T-helper 17 cell (primary cell): ENCODE results near the gene SLC25A22. TPM values are rescaled to one million over a fixed set of nuclear protein-coding genes. Genes with fewer than 3 reads are reported as not detected.

Source experiments
- ATAC-seq: fragments of 150-1000 bp; cut with Tn5 transposase; 2 replicates; pipeline ENCODE4 v1.10.0; 2021; ENCODE audit warnings: mild to moderate bottlenecking, moderate library complexity
- DNase-seq, 3 donors: peaks; one replicate each; pipeline versions ENCODE4 v3.0.0 to v3.0.0-alpha.2; 2020 to 2021
- H3K9me3 ChIP-seq: one replicate; pipeline ENCODE4 v1.7.0; 2013; ENCODE audit warnings: low read length, mild to moderate bottlenecking; ENCODE audit not compliant: control insufficient read depth, poor library complexity, severe bottlenecking
- H3K27ac Mint-ChIP-seq: one replicate; pipeline ENCODE4 v1.8.0; 2022; ENCODE audit warnings: mild to moderate bottlenecking, moderate library complexity, mixed read lengths
- H3K27me3 Mint-ChIP-seq: one replicate; pipeline ENCODE4 v1.8.0; 2022; ENCODE audit warnings: mixed read lengths
- H3K36me3 Mint-ChIP-seq: one replicate; pipeline ENCODE4 v1.8.0; 2022; ENCODE audit warnings: low read depth, mixed read lengths
- H3K4me1 Mint-ChIP-seq: one replicate; pipeline ENCODE4 v1.8.0; 2022; ENCODE audit warnings: mild to moderate bottlenecking, mixed read lengths
- H3K4me3 Mint-ChIP-seq: one replicate; pipeline ENCODE4 v1.8.0; 2022; ENCODE audit warnings: mild to moderate bottlenecking, moderate library complexity, mixed read lengths
- total RNA-seq, 4 donors: library from RNA in 2 of 4; stranded (reverse) in 2 of 4; gene quantifications; one replicate each; pipeline ENCODE4 v1.2.3 and lab custom pipeline; 2022 to 2026

Gene SLC25A22
- total RNA-seq, 2 donors from 2014 or later: 16.4 to 20.3 TPM

DNA sequence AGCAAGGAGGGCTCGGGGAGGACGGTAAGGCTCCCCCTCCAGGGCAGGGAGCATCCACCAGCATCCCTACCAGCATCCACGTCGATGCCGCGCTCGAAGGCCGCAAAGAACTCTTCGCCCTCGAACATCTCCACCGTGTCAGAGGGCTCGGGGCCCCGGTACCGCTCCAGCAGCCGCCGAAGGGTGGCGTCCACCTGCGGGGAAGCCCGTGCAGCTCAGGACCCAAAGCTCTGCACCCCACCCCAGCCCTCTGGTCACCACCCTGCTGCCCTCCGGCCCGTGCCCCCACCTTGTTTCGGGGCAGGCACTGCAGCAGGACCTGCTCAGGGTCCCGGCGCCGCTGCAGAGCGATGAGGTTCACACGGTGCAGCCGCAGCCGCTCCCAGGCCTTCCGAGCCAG lies 2.4 kb upstream of the SLC25A22 start:
- no peaks in the 10 kb centered on the region for H3K27me3 Mint-ChIP-seq
- H3K36me3 Mint-ChIP-seq: no peaks in the 10 kb centered on the region
- no peaks in the 10 kb centered on the region for H3K9me3 ChIP-seq
- DNase-seq (no peak), ATAC-seq (no peak)
- H3K4me3 Mint-ChIP-seq: no peak overlapping the region
- peaks cover 11% of the 10 kb centered on the region for H3K4me1 Mint-ChIP-seq
- H3K27ac Mint-ChIP-seq: no peak overlapping the region

GRCh38 chr11:799641-800316 lies 1.7 kb upstream of the SLC25A22 start:
- no peaks in the 10 kb centered on the region for H3K9me3 ChIP-seq
- Mint-ChIP-seq H3K4me3 (no peak overlapping the region), H3K4me1 (peaks cover 10% of the 10 kb centered on the region), H3K27me3 (no peaks in the 10 kb centered on the region), H3K36me3 (no peaks in the 10 kb centered on the region), H3K27ac (no peak overlapping the region)
- ATAC-seq (no peak), DNase-seq (no peak)

GRCh38 chr11:797296-798092 lies 587 bp downstream of the SLC25A22 start:
- peak; percentile 56 to 81 (median 64) for DNase-seq
- ATAC-seq: peak; percentile 67
- H3K4me3 Mint-ChIP-seq: peak overlapping the region; percentile 96
- H3K27me3 Mint-ChIP-seq: no peaks in the 10 kb centered on the region
- peaks cover 10% of the 10 kb centered on the region for H3K4me1 Mint-ChIP-seq
- no peaks in the 10 kb centered on the region for H3K36me3 Mint-ChIP-seq
- no peaks in the 10 kb centered on the region for H3K9me3 ChIP-seq
- H3K27ac Mint-ChIP-seq: peak overlapping the region; percentile 81

DNA sequence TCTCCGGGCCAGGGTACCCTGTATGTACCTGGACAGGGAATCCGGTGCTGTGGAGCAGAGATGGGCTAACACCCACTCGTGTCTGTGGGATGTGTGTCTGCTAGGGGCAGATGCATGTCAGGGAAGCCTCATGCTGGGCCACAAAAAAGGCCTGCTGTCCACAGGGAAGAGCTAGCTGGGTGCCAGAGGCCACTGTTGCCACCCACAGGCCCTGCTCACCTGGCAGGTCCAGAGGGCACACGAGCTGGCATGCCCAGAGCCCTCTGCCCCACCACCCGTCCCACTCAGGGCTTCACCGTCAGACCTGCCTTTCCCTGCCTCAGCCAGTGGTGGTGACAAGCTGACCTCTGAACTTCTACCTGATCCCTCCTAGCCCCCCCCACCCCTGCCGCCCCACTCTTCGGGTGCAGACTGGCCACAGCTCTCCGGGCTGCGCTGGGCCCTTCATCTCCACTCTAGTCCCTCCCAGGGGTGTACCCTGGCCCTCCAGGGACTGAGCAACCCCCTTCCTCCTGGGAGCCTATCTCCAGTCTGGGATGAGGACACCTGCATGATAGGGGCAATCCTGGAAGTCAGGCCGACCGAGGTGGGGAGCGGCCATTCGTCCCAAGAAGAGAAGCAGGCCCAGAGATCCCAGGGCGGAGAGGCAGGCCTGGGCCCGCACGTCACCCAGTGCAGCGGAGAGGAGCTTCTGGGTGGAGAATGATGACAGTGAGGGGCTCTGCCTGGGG lies 1.4 kb downstream of the SLC25A22 start:
- DNase-seq: no peak
- H3K27me3 Mint-ChIP-seq: no peaks in the 10 kb centered on the region
- peak overlapping the region; percentile 96 for H3K4me3 Mint-ChIP-seq
- no peaks in the 10 kb centered on the region for H3K36me3 Mint-ChIP-seq
- peak overlapping the region; percentile 81 for H3K27ac Mint-ChIP-seq
- H3K4me1 Mint-ChIP-seq: peaks cover 10% of the 10 kb centered on the region
- no peaks in the 10 kb centered on the region for H3K9me3 ChIP-seq
- no peak for ATAC-seq

DNA sequence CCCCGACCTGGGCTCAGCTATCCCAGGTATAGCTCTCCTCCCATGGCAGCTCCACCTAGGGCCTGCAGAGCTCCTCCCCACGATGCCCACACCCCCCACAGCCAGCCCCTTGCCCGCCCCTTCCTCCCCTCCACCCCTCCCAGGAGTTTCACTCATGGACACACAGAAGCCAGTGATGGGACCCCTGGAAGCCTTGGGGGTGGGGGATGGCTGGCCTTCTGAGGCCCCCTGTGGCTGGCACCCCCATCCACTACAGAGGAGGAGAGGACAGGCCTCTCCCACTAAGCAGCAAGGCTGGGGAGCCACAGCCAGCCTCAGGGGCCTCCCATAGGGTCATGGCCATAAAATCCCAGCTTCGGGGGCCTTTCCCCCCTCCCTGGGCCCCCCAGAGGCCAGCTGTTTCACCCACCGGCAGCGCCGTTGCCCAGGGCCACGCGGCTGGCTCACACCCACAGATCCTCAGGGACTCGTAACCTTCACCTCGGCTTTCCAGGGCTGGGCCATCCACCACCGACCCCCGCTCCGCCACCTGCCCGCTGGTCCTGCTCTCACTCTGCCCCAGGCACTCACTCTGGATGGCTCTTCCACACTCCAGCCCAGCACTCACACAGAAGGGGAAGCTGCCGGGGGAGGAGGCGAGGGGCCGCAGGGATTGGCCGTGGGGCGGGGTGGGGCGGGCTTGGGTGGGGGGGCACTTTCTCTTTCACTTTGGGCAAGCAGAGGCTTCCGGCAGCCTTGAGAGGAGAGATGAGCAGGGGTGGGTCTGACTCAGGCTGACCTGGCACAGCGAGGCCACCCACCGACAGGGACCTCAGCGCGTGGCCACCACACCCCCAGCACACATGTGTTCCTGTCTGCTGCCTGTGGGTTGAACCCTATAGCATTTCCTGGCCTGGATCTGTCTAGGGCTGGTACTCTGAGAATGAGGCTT lies 2.2 kb downstream of the SLC25A22 start:
- Mint-ChIP-seq H3K27me3 (no peaks in the 10 kb centered on the region), H3K36me3 (no peaks in the 10 kb centered on the region), H3K27ac (peak overlapping the region; percentile 81)

DNA sequence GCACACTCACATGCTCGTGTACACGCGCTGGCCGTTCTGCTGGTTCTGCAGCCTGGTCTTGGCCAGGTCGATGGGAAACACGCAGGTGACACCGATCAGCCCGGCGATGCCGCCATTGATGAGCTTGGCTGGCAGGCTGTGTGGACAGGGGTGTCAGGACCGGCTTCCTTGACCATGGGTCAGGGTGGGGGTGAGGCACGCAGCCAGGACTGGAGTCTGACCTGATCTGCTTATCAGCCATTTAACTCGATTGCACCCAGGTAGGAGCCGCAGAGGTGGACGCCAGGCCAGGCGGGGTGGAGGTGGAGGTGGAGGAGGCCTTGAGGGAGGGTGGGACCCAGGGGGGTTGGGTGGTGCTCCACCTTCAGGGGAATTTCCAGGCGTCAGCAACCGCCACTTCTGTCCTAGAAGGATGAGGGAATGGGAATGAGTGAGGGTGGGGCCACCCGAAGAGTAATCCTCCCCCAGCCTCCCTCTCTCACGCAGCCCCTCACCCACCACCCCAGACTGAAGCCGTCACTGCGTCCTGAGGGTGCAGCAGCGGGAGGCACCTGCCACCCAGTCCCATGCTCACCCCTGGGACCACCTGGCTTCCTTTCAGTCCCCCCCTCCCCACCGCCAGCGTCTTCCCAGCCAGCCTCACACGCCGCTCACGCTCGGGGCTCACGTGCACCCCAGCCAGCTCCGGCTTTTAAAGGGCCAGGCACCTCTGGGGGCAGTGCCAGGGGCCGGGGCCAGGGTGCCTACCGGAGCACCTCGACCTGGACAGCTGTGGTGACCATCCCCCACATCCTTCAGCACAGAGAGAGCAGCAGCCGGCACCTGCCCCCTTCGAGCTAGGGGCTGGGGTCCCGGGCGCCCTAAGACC lies 3.1 kb downstream of the SLC25A22 start:
- Mint-ChIP-seq H3K27ac (no peak overlapping the region), H3K4me3 (peak overlapping the region; percentile 96), H3K36me3 (no peaks in the 10 kb centered on the region), H3K4me1 (peaks cover 10% of the 10 kb centered on the region), H3K27me3 (no peaks in the 10 kb centered on the region)
- ATAC-seq (no peak), DNase-seq (peak in 1 of 3 donors; percentile 11)
- H3K9me3 ChIP-seq: no peaks in the 10 kb centered on the region

More for the DNA sequence above, 2.2 kb downstream of the SLC25A22 start:
- peak; percentile 50 for ATAC-seq
- H3K9me3 ChIP-seq: no peaks in the 10 kb centered on the region
- Mint-ChIP-seq H3K4me1 (peaks cover 10% of the 10 kb centered on the region), H3K4me3 (peak overlapping the region; percentile 96)
- DNase-seq: peak; percentile 51 to 72 (median 70)

- no peak for DNase-seq
- no peaks in the 10 kb centered on the region for H3K36me3 Mint-ChIP-seq
- ATAC-seq: no peak
- peaks cover 10% of the 10 kb centered on the region for H3K4me1 Mint-ChIP-seq
- no peak overlapping the region for H3K27ac Mint-ChIP-seq
- H3K4me3 Mint-ChIP-seq: peak overlapping the region; percentile 33
- H3K27me3 Mint-ChIP-seq: no peaks in the 10 kb centered on the region
- no peaks in the 10 kb centered on the region for H3K9me3 ChIP-seq
Measured at GRCh38 chr11:794013-794765, 3.9 kb downstream of the SLC25A22 start.

DNA sequence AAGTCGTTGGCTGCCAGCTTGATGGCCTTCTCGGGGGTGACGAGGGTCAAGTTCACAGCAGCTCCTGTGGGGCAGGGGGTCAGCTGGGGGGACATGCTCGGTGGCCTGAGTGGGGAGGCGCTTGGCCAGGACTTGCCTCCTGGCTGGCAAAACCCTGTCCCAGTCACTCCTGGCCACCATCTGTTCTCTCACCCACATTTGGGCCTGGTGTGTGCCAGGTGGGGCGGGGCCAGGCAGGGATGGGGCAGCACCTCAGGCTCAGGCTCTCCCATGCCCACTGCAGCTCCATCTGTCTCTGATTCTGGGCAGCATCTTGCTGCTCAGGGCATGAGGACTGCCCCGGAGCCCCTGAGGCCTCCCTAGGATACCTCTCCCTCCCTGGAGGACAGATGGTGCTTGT lies 4.5 kb downstream of the SLC25A22 start:
- DNase-seq (no peak), ATAC-seq (no peak)
- peaks cover 10% of the 10 kb centered on the region for H3K4me1 Mint-ChIP-seq
- H3K9me3 ChIP-seq: no peaks in the 10 kb centered on the region
- H3K27me3 Mint-ChIP-seq: no peaks in the 10 kb centered on the region
- no peaks in the 10 kb centered on the region for H3K36me3 Mint-ChIP-seq
- H3K27ac Mint-ChIP-seq: no peak overlapping the region
- no peak overlapping the region for H3K4me3 Mint-ChIP-seq

DNA sequence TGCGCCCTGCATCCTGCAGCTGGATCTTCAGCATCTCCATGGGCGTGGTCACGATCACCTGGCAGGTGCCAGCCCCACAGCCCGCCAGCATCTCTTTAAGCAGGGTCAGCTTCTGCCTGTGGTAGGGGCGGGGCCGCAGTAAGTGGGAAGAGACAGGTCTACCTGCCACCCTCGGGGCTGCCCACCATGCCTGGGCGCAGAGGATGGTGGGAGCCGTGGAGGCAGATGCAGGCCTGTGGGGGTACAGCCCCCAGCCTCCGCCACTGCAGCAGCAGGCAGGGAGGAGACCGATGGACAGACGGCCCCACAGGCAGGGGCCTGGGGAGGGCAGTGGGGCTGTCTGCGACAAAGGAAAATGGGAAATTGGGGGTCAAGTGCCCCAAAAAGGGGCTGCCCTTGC lies 5.2 kb downstream of the SLC25A22 start:
- DNase-seq (no peak), ATAC-seq (no peak)
- no peak overlapping the region for H3K4me3 Mint-ChIP-seq
- no peaks in the 10 kb centered on the region for H3K9me3 ChIP-seq
- H3K27ac Mint-ChIP-seq: no peak overlapping the region
- no peaks in the 10 kb centered on the region for H3K27me3 Mint-ChIP-seq
- peaks cover 10% of the 10 kb centered on the region for H3K4me1 Mint-ChIP-seq
- H3K36me3 Mint-ChIP-seq: no peaks in the 10 kb centered on the region

GRCh38 chr11:792535-792821 lies 5.6 kb downstream of the SLC25A22 start:
- Mint-ChIP-seq H3K4me3 (no peak overlapping the region), H3K36me3 (no peaks in the 10 kb centered on the region), H3K4me1 (peaks cover 10% of the 10 kb centered on the region), H3K27me3 (no peaks in the 10 kb centered on the region), H3K27ac (no peak overlapping the region)
- no peaks in the 10 kb centered on the region for H3K9me3 ChIP-seq
- DNase-seq (no peak), ATAC-seq (no peak)

DNA sequence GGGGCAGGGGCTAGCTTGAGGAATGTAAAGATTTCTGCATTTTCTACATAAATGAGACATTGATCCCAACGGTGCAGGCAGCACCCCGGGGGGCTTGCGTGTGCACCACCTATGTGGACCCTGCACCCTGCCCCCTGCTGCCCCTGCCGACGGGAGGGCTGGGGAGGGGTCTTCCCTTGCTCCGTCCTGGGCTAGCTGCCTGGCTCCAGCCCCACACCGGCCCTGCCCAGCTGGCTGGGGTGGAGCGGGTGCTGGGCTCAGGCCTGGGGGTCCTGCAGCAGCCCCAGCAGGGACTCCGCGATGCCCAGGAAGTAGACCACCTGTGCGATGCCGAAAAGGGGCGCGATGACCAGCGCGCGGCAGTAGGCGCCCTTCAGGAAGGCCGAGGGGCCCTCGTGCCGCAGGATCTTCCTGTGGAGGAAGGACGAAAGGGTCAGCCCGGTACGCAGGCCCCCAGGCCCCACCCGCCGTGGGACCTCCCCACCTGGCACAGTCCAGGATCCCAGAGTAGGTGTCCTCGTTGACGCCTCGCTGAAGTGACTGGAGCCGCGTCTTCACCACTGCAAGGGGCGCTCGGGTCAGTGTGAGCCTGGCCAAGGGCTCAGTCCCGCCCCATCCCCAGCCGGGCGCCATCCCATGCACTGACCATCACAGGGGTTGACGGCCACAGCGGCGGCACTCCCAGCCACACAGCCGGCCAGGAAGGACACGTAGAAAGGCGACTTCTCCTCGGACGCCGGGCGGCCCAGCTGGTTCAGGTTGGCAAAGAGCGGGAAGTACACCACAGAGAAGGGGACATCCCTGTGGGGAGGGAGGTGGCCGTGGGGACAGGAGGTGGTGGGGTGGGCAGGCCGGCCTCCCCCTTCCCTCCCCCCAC lies 6.2 kb downstream of the SLC25A22 start:
- H3K4me3 Mint-ChIP-seq: no peak overlapping the region
- no peaks in the 10 kb centered on the region for H3K9me3 ChIP-seq
- ATAC-seq: no peak
- H3K27me3 Mint-ChIP-seq: no peaks in the 10 kb centered on the region
- DNase-seq: peak in 1 of 3 donors; percentile 9
- H3K4me1 Mint-ChIP-seq: peaks cover 9% of the 10 kb centered on the region
- no peak overlapping the region for H3K27ac Mint-ChIP-seq
- H3K36me3 Mint-ChIP-seq: no peaks in the 10 kb centered on the region
